ENCODE results near the gene HERC2. TPM values are rescaled to one million over a fixed set of nuclear protein-coding genes. Genes with fewer than 3 reads are reported as not detected.

HERC2 gene
- total and polyA plus RNA-seq, 2 of the 8 experiments (the other 6 are each of a cell fraction or from before 2014, with no cell fraction given), result 83.0 to 88.7 TPM

- H3K79me1 ChIP-seq (ENCODE audit: low read depth, low read length), result no peaks in the 10 kb centered on the region
- H2AFZ ChIP-seq (ENCODE audit: low read length), result no peak overlapping the region
- no peak overlapping the region for H2BK20ac ChIP-seq (ENCODE audit: low read length)
- peaks cover 0 to 25% (median 9%) of the 10 kb centered on the region in 4 experiments; a peak in 5 of 7 replicates for H3K4me1 ChIP-seq (replicated peaks in 1 of 4; ENCODE audit: control insufficient read depth in 3 of 4, insufficient read depth in 4 of 4, low read length in 3 of 4)
- no peak overlapping the region; the same call in 1 of the 2 replicates for H3K18ac ChIP-seq (ENCODE audit: extremely low read depth, low read length)
- H4K20me1 ChIP-seq (replicated peaks in 1 of 2; ENCODE audit: control insufficient read depth in 1 of 2, insufficient read depth in 2 of 2, low read length in 2 of 2), result peaks cover 0 to 12% of the 10 kb centered on the region in 2 experiments
- peak overlapping the region; percentile 55 to 87 for H3K4me2 ChIP-seq (ENCODE audit: insufficient read depth in 1 of 2, low read depth in 2 of 2, low read length in 2 of 2)
- FAIRE-seq (no peak), DNase-seq (ENCODE audit: low read depth in 1 of 2, low spot score in 2 of 2) (no peak)
- H3K23me2 ChIP-seq (ENCODE audit: low read depth, low read length), result peaks cover 28% of the 10 kb centered on the region
- peaks cover 0 to 3% (median 0%) of the 10 kb centered on the region in 4 experiments; a peak in 1 of 8 replicates for H3K36me3 ChIP-seq (ENCODE audit: control insufficient read depth in 2 of 4, insufficient read depth in 4 of 4, low read length in 3 of 4)
- H2BK5ac ChIP-seq (ENCODE audit: low read depth, low read length), result no peak overlapping the region
- H3K4ac ChIP-seq (replicated peaks; ENCODE audit: insufficient read length, low read depth, low read length), result no peak overlapping the region
- ChIA-PET CTCF (ENCODE audit: partially characterized antibody) (interaction anchor here (0.6 to 1.7 kb wide), 3 partner anchors 9 to 713 kb away, joined by 3 to 6 read pairs (median 3); no protein-coding TSS in a partner anchor), POLR2A (ENCODE audit: partially characterized antibody) (interaction anchor here (2.7 kb wide), 1 partner anchor 14 kb away, joined by 7 read pairs; no protein-coding TSS in a partner anchor)
- no peaks in the 10 kb centered on the region for H3K79me2 ChIP-seq (ENCODE audit: control insufficient read depth in 1 of 2, insufficient read depth in 2 of 2, low read length in 2 of 2)
- H3K9me3 ChIP-seq (ENCODE audit: insufficient read depth in 2 of 2, low read depth in 1 of 2, low read length in 1 of 2), result 0 out of 4 replicates have a peak, but pooled peaks cover 0 to 2% of the 10 kb centered on the region in 2 experiments
- no peak overlapping the region for H4K91ac ChIP-seq (replicated peaks; ENCODE audit: insufficient read length, low read length)
- no peak overlapping the region for H3K23ac ChIP-seq (ENCODE audit: insufficient read length)
- H3K27ac ChIP-seq (ENCODE audit: low read depth, low read length), result no peak overlapping the region
- H2AK5ac ChIP-seq (ENCODE audit: low read depth, low read length), result no peak overlapping the region
- H3K14ac ChIP-seq (ENCODE audit: insufficient read length), result no peak overlapping the region
- H4K8ac ChIP-seq (ENCODE audit: extremely low read depth, insufficient read depth, low read length), result no peak overlapping the region; the same call in 1 of the 2 replicates
- no peak overlapping the region for H2BK15ac ChIP-seq (ENCODE audit: low read length)
- peaks cover 42 to 61% (median 57%) of the 10 kb centered on the region in 4 experiments for H3K27me3 ChIP-seq (replicated peaks in 1 of 4; ENCODE audit: control insufficient read depth in 3 of 4, extremely low read depth in 1 of 4, insufficient read depth in 3 of 4, low read length in 3 of 4)
- H3K56ac ChIP-seq (replicated peaks; ENCODE audit: insufficient read length, low read depth, low read length), result no peak overlapping the region
- no peak overlapping the region for H2BK120ac ChIP-seq (replicated peaks; ENCODE audit: low read depth, low read length)
- 47% methylated on average over 14 of the region's 20 CpGs; no CpG with 5 or more reads in 1 of the 2 experiments for WGBS, 2 experiments (ENCODE audit: extremely low coverage in 1 of 2, insufficient coverage in 1 of 2, insufficient read length in 1 of 2, insufficient replicate concordance in 2 of 2, low coverage in 1 of 2, low lambda C conversion rate in 2 of 2, missing lambda C conversion rate in 1 of 2)
- TF ChIP-seq CREB1 (IDR thresholded peaks at IDR 0.05) (no peak), SUZ12 (IDR thresholded peaks at IDR 0.05; ENCODE audit: low read length) (peak; percentile 33; the same call in 1 of the 2 replicates)
- no peak overlapping the region for H2BK12ac ChIP-seq (ENCODE audit: low read depth, low read length)
- H4K5ac ChIP-seq (ENCODE audit: insufficient read length, low read depth, low read length), result no peak overlapping the region
- H3K9ac ChIP-seq (replicated peaks in 1 of 4; ENCODE audit: extremely low read depth in 1 of 4, low read depth in 3 of 4, low read length in 3 of 4), result no peak overlapping the region
- peak overlapping the region in 2 of 4 experiments; percentile 35 to 56; a peak in 6 of 8 replicates for H3K4me3 ChIP-seq (ENCODE audit: extremely low read depth in 1 of 4, insufficient read depth in 2 of 4, low read depth in 3 of 4, low read length in 4 of 4)
Measured at GRCh38 chr15:28093752-28094535, 228.0 kb downstream of the HERC2 start.
